GM23338 (cell line): ENCODE results near the gene PPP1R36.
"Not testable (repeated sequence)": the region's sequence is repeated elsewhere in the genome, so short reads cannot be mapped to it uniquely, and the experiment has no call there.

Source experiments
- TF ChIP-seq, protein P1 (sequence below), 2 experiments: fragments of 200-600 bp in 1 of 2; sonication (generic) in 1 of 2; conservative IDR thresholded peaks; 2 replicates each; pipeline versions ENCODE4 v1.5.1 to v1.6.1; 2016 to 2017; ENCODE audit warnings: antibody characterized with exemption in 2 of 2, low read depth in 2 of 2, mild to moderate bottlenecking in 2 of 2, moderate library complexity in 1 of 2
- TF ChIP-seq, protein P2 (sequence below): IDR thresholded peaks from 2 replicates; pipeline ENCODE4 v1.6.1; 2016; ENCODE audit warnings: antibody characterized with exemption

DNA sequence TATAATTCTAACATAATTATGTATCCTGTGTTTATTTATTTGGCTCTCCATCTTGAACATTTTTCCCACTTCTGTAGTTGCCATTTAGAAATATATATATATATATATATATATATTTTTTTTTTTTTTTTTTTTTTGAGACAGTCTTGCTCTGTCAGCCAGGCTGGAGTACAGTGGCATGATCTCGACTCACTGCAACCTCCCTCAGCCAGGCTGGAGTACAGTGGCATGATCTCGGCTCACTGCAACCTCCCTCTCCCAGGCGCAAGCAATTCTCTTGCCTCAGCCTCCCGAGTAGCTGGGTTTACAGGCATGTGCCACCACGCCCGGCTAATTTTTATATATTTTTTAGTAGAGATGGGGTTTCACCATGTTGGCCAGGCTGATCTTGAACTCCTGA, 32.1 kb upstream of the PPP1R36 start:
- TF ChIP-seq, protein P1, sequence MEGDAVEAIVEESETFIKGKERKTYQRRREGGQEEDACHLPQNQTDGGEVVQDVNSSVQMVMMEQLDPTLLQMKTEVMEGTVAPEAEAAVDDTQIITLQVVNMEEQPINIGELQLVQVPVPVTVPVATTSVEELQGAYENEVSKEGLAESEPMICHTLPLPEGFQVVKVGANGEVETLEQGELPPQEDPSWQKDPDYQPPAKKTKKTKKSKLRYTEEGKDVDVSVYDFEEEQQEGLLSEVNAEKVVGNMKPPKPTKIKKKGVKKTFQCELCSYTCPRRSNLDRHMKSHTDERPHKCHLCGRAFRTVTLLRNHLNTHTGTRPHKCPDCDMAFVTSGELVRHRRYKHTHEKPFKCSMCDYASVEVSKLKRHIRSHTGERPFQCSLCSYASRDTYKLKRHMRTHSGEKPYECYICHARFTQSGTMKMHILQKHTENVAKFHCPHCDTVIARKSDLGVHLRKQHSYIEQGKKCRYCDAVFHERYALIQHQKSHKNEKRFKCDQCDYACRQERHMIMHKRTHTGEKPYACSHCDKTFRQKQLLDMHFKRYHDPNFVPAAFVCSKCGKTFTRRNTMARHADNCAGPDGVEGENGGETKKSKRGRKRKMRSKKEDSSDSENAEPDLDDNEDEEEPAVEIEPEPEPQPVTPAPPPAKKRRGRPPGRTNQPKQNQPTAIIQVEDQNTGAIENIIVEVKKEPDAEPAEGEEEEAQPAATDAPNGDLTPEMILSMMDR (conservative IDR thresholded peaks at IDR 0.05; ENCODE audit: low read depth in 2 of 2), result not testable (repeated sequence)
- TF ChIP-seq, protein P2, sequence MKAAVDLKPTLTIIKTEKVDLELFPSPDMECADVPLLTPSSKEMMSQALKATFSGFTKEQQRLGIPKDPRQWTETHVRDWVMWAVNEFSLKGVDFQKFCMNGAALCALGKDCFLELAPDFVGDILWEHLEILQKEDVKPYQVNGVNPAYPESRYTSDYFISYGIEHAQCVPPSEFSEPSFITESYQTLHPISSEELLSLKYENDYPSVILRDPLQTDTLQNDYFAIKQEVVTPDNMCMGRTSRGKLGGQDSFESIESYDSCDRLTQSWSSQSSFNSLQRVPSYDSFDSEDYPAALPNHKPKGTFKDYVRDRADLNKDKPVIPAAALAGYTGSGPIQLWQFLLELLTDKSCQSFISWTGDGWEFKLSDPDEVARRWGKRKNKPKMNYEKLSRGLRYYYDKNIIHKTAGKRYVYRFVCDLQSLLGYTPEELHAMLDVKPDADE, result not testable (repeated sequence)
